Psoas muscle (tissue), 8 donors: Measurements from ENCODE around the gene SH3TC1. TPM values are rescaled to one million over a fixed set of nuclear protein-coding genes. Genes with fewer than 3 reads are reported as not detected.

Source experiments
- ATAC-seq, 4 donors: fragments of 200-7000 bp; cut with Tn5 transposase; one replicate each; pipeline ENCODE4 v1.9.1; 2020; ENCODE audit warnings: moderate library complexity in 3 of 4, mild to moderate bottlenecking in 2 of 4
- DNase-seq, 2 donors: peaks; one replicate each; pipeline ENCODE4 v3.0.0-alpha.2; 2020
- H3K27ac ChIP-seq: fragments of 200-600 bp; one replicate; pipeline ENCODE4 v1.8.0; 2022
- H3K27me3 ChIP-seq, 3 donors: fragments of 200-600 bp in 1 of 3; one replicate each; pipeline versions ENCODE4 v1.6.1 to v1.8.0; 2013 to 2022; ENCODE audit warnings: low read length in 2 of 3, mild to moderate bottlenecking in 2 of 3, moderate library complexity in 1 of 3; ENCODE audit not compliant: insufficient read depth in 3 of 3
- H3K36me3 ChIP-seq, 2 donors: fragments of 200-600 bp in 1 of 2; one replicate each; pipeline versions ENCODE4 v1.6.1 to v1.8.0; 2013 to 2022; ENCODE audit warnings: low read depth in 1 of 2, mild to moderate bottlenecking in 1 of 2, moderate library complexity in 1 of 2; ENCODE audit not compliant: insufficient read depth in 1 of 2
- H3K4me1 ChIP-seq: fragments of 200-600 bp; one replicate; pipeline ENCODE4 v1.8.0; 2022
- H3K4me3 ChIP-seq: fragments of 200-600 bp; one replicate; pipeline ENCODE4 v1.8.0; 2022; ENCODE audit warnings: mild to moderate bottlenecking
- H3K9me3 ChIP-seq: fragments of 200-600 bp; one replicate; pipeline ENCODE4 v1.8.0; 2022
- WGBS, 3 donors: extraction: QIAGEN DNeasy Blood & Tissue Kit; methylation state at CpG; one replicate each; pipeline versions ENCODE4 v1.1.6 to v1.1.7; 2013; 5-methylcytosine and 5-hydroxymethylcytosine counted together
- intact Hi-C, 2 donors: fragments of 100-400 bp; cut with DNase I; formaldehyde crosslinking; loops; one replicate each; pipeline versions ENCODE4 v1.11.0 to v1.14.2; 2022
- polyA plus RNA-seq, 3 donors: library from polyadenylated mRNA; stranded (reverse); fragments of 200-250 nt; gene quantifications; one replicate each; pipeline ENCODE4 v1.2.3, GENCODE V29; 2013
- total RNA-seq, 4 donors: library from RNA; stranded (reverse); fragmentation: NEBNext Ultra II Directional in 2 of 4; extraction: Animal tissue kit (Norgen Biotek cat#: 25700) in 2 of 4; gene quantifications; one replicate each; pipeline versions ENCODE4 v1.2.1 to v1.2.4, GENCODE V29; 2021 to 2023
- TF ChIP-seq, protein P1 (sequence below): fragments of 200-600 bp; IDR thresholded peaks from one replicate; pipeline ENCODE4 v1.8.0; 2022; ENCODE audit warnings: antibody characterized with exemption
- donor health status: healthy with polysubstance abuse.
- donor health status: DM: no; HTN: no; CAD: no; lungs with moderate emphysema.
- donor health status: Bipolar disorder and iron deficiency.
- donor health status: healthy.
- donor health status: DM: yes; HTN: yes; CAD: no.
- donor health status: DM: no; HTN: no; CAD: no.
- donor health status: DM: no; HTN: no; CAD: no.
- donor health status: DM: yes; HTN: yes; CAD: no.

The SH3TC1 gene
- total and polyA plus RNA-seq, 7 donors: 1.9 to 7.9 (median 4.7) TPM

DNA sequence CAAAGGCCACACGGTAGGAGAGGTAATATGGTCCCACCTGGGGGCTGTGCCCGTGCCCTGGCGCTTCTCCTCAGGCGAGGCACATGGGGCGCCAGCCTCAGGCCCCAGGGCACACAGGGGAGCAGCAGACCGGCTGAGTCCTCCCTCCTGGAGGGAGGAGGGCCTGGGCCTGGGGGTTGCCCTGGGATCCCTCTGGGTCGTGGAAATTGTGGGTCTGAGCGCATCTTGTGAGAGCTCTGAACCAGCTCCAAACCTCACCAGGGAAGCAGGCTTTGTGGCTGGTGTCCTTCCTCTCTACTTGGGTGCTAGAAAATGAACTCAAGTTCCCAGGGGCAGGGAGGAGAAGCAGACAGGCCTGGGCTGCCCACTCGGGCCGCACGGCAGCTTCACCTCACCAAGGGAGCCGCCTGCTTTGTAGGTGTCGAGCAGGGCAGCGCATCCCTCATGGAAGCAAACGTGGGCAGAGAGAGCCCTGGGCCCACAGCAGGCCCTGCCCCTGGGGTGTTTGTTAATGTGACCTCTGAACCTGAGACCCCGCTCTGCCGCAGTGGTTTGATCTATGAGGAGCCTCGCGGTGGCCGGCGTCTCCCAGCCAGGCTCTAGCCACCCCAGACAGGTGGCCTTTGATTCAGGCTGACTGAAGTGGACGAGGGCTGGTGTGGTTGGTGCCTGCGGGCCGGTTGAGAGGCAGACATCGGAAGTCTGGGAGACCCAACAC, 81.2 kb downstream of the SH3TC1 start:
- Histone ChIP-seq H3K9me3 (no peaks in the 10 kb centered on the region), H3K27me3 (no peaks in the 10 kb centered on the region), H3K4me1 (peaks cover 33% of the 10 kb centered on the region), H3K4me3 (no peak overlapping the region), H3K27ac (no peak overlapping the region), H3K36me3 (no peaks in the 10 kb centered on the region)
- ATAC-seq (no peak), DNase-seq (peak; percentile 12 to 46)
- 90 to 95% (median 91%) methylated on average over 25 of the region's 25 CpGs for WGBS, 3 donors
- TF ChIP-seq, protein P1, sequence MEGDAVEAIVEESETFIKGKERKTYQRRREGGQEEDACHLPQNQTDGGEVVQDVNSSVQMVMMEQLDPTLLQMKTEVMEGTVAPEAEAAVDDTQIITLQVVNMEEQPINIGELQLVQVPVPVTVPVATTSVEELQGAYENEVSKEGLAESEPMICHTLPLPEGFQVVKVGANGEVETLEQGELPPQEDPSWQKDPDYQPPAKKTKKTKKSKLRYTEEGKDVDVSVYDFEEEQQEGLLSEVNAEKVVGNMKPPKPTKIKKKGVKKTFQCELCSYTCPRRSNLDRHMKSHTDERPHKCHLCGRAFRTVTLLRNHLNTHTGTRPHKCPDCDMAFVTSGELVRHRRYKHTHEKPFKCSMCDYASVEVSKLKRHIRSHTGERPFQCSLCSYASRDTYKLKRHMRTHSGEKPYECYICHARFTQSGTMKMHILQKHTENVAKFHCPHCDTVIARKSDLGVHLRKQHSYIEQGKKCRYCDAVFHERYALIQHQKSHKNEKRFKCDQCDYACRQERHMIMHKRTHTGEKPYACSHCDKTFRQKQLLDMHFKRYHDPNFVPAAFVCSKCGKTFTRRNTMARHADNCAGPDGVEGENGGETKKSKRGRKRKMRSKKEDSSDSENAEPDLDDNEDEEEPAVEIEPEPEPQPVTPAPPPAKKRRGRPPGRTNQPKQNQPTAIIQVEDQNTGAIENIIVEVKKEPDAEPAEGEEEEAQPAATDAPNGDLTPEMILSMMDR: no peak
- intact Hi-C loops: no loop called here

DNA sequence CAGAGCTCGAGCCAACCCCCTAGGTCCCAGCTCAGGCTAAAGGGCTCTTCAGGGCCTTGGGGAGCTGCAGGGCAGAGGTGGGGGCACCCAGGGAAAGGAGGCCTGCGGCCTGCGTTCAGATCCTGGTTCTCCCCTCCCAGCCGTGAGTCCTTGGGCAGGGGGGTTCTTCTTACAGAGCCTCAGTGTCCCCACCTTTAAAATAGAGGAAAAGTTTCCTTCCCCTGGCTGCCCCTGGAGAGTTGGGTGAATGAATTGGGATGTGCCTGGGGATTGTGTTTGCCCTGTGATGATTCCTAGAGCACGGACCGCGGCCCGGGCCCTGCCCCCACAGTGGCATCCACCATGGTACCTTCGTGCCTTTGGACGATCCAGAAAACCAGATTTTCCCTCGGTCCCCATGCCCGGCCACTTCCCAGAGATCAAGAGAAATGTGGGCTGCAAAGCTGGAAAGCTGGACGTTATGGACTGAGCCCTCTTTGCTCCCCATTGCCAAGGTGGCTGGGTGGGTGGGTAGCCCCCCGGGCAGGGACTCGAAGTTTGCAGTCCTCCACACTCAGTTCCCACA, 81.9 kb downstream of the SH3TC1 start:
- H3K4me1 ChIP-seq: peaks cover 26% of the 10 kb centered on the region
- WGBS, 3 donors: 75 to 88% (median 85%) methylated on average over 15 of the region's 15 CpGs
- H3K27ac ChIP-seq: no peak overlapping the region
- DNase-seq (peak in 1 of 2 donors; percentile 26), ATAC-seq (no peak)
- TF ChIP-seq, protein P1: no peak
- no peaks in the 10 kb centered on the region for H3K27me3 ChIP-seq
- H3K36me3 ChIP-seq: no peaks in the 10 kb centered on the region
- no peaks in the 10 kb centered on the region for H3K9me3 ChIP-seq
- no peak overlapping the region for H3K4me3 ChIP-seq
- intact Hi-C loops: no loop called here

DNA sequence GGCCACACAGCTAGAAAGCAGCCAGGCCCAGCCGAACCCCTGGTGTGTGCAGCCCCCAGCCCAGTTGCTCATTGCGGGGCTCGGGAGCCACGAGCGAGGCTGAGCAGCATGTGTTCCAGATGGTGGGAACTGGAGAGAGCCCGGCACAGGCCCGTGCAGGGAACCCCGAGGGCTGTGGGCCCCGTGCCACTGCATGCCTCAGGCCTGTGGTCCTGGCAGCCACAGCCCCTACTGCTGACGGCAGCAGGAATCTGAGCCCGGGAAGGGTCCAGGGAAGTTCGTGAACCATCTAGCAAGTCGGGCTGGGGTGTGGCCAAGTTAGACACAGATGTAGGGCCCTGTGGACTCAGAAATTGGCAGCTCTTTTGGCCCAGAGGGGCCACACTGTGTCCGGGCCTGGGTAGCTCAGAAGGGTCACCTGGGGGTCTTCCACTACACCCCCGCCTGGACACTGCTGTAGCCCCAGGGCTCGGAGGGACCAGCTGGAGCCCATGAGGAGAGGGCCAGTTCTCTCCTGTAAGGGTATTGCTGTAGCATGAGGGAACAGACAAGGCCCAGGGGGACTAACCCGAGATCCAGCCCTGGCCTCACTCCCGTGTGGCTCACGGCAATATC, 82.5 kb downstream of the SH3TC1 start:
- Histone ChIP-seq H3K27me3 (no peaks in the 10 kb centered on the region), H3K27ac (no peak overlapping the region), H3K4me1 (peaks cover 20% of the 10 kb centered on the region), H3K36me3 (no peaks in the 10 kb centered on the region), H3K4me3 (no peak overlapping the region), H3K9me3 (no peaks in the 10 kb centered on the region)
- TF ChIP-seq, protein P1: no peak
- DNase-seq (peak; percentile 80 to 89), ATAC-seq (peak; percentile 57 to 64 (median 60))
- 30 to 49% (median 32%) methylated on average over 19 of the region's 19 CpGs for WGBS, 3 donors
- intact Hi-C loops: no loop called here

DNA sequence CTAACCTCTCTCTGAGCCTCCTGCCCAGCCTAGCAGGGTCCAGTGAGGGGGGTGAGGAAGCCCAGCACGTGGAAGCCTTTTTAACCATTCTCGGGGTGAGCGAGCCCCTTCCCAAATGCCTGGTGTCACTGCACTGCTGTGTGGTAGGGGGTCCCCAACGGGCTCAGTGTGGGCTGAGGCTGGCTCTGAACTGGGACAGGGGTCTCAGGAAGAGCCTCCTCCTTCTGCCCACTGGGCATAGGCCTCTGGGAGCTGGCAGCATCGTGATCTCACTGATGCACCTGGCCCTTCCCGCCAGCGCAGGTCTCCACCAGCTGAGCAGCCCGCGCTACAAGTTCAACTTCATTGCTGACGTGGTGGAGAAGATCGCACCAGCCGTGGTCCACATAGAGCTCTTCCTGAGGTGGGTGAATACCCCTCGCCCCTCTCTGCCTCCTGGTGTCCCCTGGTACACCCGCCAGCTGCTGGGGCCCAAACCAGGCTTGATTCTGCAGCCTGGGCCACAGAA, 83.1 kb downstream of the SH3TC1 start:
- TF ChIP-seq, protein P1: no peak
- Histone ChIP-seq H3K27ac (no peak overlapping the region), H3K9me3 (no peaks in the 10 kb centered on the region), H3K27me3 (no peaks in the 10 kb centered on the region), H3K4me3 (no peak overlapping the region), H3K36me3 (no peaks in the 10 kb centered on the region), H3K4me1 (peaks cover 14% of the 10 kb centered on the region)
- ATAC-seq (no peak), DNase-seq (peak; percentile 13 to 49)
- 85 to 92% (median 91%) methylated on average over 14 of the region's 14 CpGs for WGBS, 3 donors
- intact Hi-C loops: no loop called here
